T-helper 17 cell (primary cell): Measurements from ENCODE around the gene VAT1. TPM values are rescaled to one million over a fixed set of nuclear protein-coding genes. Genes with fewer than 3 reads are reported as not detected.
"Not testable (repeated sequence)": the region's sequence is repeated elsewhere in the genome, so short reads cannot be mapped to it uniquely, and the experiment has no call there.

ENCODE experiments used
- ATAC-seq: fragments of 150-1000 bp; cut with Tn5 transposase; 2 replicates; pipeline ENCODE4 v1.10.0; 2021; ENCODE audit warnings: mild to moderate bottlenecking, moderate library complexity
- DNase-seq, 3 donors: peaks; one replicate each; pipeline versions ENCODE4 v3.0.0 to v3.0.0-alpha.2; 2020 to 2021
- H3K9me3 ChIP-seq: one replicate; pipeline ENCODE4 v1.7.0; 2013; ENCODE audit warnings: low read length, mild to moderate bottlenecking; ENCODE audit not compliant: control insufficient read depth, poor library complexity, severe bottlenecking
- H3K27ac Mint-ChIP-seq: one replicate; pipeline ENCODE4 v1.8.0; 2022; ENCODE audit warnings: mild to moderate bottlenecking, moderate library complexity, mixed read lengths
- H3K27me3 Mint-ChIP-seq: one replicate; pipeline ENCODE4 v1.8.0; 2022; ENCODE audit warnings: mixed read lengths
- H3K36me3 Mint-ChIP-seq: one replicate; pipeline ENCODE4 v1.8.0; 2022; ENCODE audit warnings: low read depth, mixed read lengths
- H3K4me1 Mint-ChIP-seq: one replicate; pipeline ENCODE4 v1.8.0; 2022; ENCODE audit warnings: mild to moderate bottlenecking, mixed read lengths
- H3K4me3 Mint-ChIP-seq: one replicate; pipeline ENCODE4 v1.8.0; 2022; ENCODE audit warnings: mild to moderate bottlenecking, moderate library complexity, mixed read lengths
- total RNA-seq, 4 donors: library from RNA in 2 of 4; stranded (reverse) in 2 of 4; gene quantifications; one replicate each; pipeline ENCODE4 v1.2.3 and lab custom pipeline; 2022 to 2026

The VAT1 gene
- total RNA-seq, 2 donors from 2014 or later: 26.0 to 29.3 TPM

DNA sequence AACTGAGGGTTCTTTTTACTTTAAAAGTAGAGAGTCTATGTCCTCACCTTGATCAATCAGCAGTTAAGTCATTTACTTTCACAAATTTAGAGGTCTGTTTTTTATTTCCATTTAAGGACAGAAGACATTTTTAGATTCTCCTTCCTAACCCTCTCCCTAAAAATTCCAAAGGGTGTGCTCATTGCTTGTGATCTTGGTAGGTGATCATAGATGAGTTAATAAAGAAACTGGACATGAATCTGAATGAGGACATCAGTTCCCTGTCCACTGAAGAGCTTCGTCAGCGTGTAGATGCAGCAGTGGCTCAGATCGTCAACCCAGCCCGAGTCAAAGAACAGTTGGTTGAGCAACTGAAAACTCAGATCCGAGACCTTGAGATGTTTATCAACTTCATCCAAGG lies 33.0 kb downstream of the VAT1 start:
- ATAC-seq (no peak), DNase-seq (no peak)
- no peak overlapping the region for H3K27ac Mint-ChIP-seq
- H3K36me3 Mint-ChIP-seq: peaks cover 5% of the 10 kb centered on the region
- no peak overlapping the region for H3K4me3 Mint-ChIP-seq
- H3K27me3 Mint-ChIP-seq: no peaks in the 10 kb centered on the region
- no peaks in the 10 kb centered on the region for H3K9me3 ChIP-seq
- peaks cover 3% of the 10 kb centered on the region for H3K4me1 Mint-ChIP-seq

- Mint-ChIP-seq H3K4me3 (no peak overlapping the region), H3K27ac (no peak overlapping the region), H3K4me1 (peaks cover 17% of the 10 kb centered on the region), H3K36me3 (peaks cover under 1% of the 10 kb centered on the region), H3K27me3 (no peaks in the 10 kb centered on the region)
- no peak for DNase-seq
- ATAC-seq: no peak
- H3K9me3 ChIP-seq: no peaks in the 10 kb centered on the region
Observed at GRCh38 chr17:42985225-42985624, 37.0 kb downstream of the VAT1 start.

GRCh38 chr17:42982266-42982665 lies 39.9 kb downstream of the VAT1 start:
- no peak for ATAC-seq
- Mint-ChIP-seq H3K4me1 (peaks cover 25% of the 10 kb centered on the region), H3K27ac (peak overlapping the region; percentile 93), H3K27me3 (no peaks in the 10 kb centered on the region), H3K4me3 (peak overlapping the region; percentile 99), H3K36me3 (no peaks in the 10 kb centered on the region)
- no peak for DNase-seq
- no peaks in the 10 kb centered on the region for H3K9me3 ChIP-seq

DNA sequence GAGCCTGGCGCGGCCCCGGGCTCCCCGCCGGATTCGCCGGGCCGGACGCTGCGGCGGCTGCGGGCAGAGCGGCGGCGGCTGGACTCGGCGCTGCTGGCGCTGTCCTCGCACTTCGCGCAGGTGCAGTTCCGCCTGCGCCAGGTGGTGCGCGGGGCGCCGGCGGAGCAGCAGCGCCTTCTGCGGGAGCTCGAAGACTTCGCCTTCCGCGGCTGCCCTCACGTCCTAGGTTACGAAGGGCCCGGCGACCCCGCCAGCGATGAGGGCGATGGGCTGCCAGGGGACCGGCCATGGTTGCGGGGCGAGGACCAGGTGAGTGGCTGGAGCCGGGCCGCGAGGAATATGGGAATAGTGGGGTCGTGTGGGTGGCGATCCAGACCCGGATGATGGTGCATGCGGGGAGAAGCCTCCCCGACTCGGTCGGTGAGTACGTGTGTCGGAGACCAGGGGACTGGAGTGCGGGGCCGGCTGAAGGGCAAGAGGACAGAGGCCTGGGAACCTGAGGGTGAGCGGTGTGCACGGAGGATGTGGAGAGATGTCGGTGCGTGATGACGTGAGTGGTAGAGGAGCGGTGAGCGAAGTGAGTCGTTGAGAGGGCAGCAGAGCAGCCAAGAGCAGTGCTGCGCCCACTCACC lies 41.3 kb downstream of the VAT1 start:
- Mint-ChIP-seq H3K27me3 (no peaks in the 10 kb centered on the region), H3K27ac (peak overlapping the region; percentile 93), H3K36me3 (no peaks in the 10 kb centered on the region), H3K4me1 (peaks cover 25% of the 10 kb centered on the region), H3K4me3 (peak overlapping the region; percentile 99)
- no peaks in the 10 kb centered on the region for H3K9me3 ChIP-seq
- DNase-seq (peak; percentile 41 to 45 (median 45)), ATAC-seq (peak; percentile 77)

DNA sequence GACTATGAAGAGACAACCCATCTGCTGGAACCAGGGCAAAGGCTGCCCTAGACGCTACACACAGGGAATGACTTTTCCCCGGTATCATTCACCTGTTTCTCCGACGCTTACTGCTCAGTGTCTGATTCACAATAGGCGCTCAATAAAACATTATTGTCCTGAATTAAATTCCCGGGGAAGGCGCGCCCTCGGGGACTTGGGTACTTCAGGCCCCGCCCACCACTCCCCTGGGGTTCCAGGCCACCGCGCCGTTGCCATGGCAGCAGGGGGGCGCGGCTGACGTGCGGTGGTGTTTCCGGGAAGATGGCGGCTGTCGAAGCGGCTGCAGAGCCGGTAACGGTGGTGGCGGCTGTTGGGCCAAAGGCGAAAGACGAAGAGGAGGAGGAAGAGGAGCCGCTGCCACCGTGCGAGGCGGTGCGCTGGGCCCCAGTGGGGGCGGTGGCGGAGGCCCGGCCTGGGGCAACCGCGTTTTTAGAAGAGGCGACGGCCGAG lies 41.9 kb downstream of the VAT1 start, which contains the start of gene RUNDC1:
Gene RUNDC1 (plus strand): TSS at position 292 of the 492 bp plus-strand sequence. CDS start 12 bp downstream, at position 304.
- Mint-ChIP-seq H3K27ac (peak within 1 kb of the TSS; percentile 93), H3K4me1 (peaks cover 25% of the 10 kb centered on the region), H3K27me3 (no peaks in the 10 kb centered on the region), H3K4me3 (peak within 1 kb of the TSS; percentile 99), H3K36me3 (no peaks in the 10 kb centered on the region)
- ATAC-seq: peak; percentile 91
- no peaks in the 10 kb centered on the region for H3K9me3 ChIP-seq
- DNase-seq: peak; percentile 86 to 89 (median 87)

DNA sequence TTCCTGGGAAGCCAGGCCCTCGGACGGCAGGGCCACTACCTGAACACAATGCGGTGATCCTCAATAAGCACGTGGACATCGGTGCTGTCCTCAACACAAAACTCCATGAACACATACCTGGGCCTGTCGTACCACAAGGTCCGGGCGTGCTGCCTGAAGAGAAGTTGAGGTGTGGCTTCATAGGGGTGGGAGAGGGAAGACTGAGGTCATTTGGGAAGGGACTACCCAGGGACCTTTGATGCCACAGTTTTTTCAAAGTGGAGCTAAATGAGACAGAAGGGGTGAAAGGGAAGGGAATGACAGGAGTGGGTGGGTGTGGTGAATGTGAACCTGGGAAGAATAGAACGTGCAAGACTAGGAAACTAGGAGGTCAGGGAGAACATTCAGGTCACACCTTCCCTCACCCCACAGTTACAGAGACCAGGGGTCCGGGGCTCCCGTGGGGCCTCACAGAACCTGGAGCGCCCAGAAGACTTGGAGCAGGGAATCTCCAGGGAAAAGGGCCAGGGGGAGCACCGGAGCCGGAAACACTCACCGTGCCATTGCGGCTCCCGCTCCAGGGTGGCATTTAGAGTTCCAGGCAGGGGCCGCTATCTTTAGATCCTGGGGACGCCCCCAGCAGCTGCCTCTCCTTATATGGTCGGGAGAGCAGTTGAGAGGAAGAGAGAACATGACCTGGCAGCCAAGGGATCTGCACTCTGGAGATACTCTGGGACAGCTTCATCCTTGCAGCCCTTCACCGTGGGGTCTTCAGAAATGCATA lies 42.5 kb downstream of the VAT1 start, which contains the start of gene PTGES3L:
Gene PTGES3L (minus strand): TSS at position 570 of the 763 bp plus-strand sequence. CDS start 27 bp downstream, at position 543.
- H3K4me1 Mint-ChIP-seq: peaks cover 23% of the 10 kb centered on the region
- peak within 1 kb of the TSS; percentile 93 for H3K27ac Mint-ChIP-seq
- peak within 1 kb of the TSS; percentile 99 for H3K4me3 Mint-ChIP-seq
- H3K9me3 ChIP-seq: no peaks in the 10 kb centered on the region
- no peaks in the 10 kb centered on the region for H3K27me3 Mint-ChIP-seq
- H3K36me3 Mint-ChIP-seq: no peaks in the 10 kb centered on the region
- ATAC-seq (peak; percentile 34), DNase-seq (peak in 1 of 3 donors; percentile 10)

DNA sequence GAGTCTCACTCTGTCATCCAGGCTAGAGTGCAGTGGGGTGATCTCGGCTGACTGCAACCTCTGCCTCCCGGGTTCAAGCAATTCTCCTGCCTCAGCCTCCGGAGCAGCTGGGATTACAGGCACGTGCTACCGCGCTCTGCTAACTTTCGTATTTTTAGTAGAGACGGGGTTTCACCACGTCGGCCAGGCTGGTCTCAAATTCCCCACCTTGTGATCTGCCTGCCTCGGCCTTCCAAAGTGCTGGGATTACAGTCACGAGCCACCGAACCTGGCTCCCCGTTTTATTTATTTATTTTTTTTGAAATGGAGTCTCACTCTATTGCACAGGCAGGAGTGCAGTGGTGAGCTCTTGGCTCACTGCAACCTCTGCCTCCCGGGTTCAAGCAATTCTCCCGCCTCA lies 46.5 kb downstream of the VAT1 start:
- DNase-seq, ATAC-seq, H3K9me3 ChIP-seq, H3K27me3 Mint-ChIP-seq, H3K4me3 Mint-ChIP-seq, H3K36me3 Mint-ChIP-seq: not testable (repeated sequence)
- peaks cover 13% of the 10 kb centered on the region for H3K4me1 Mint-ChIP-seq
- H3K27ac Mint-ChIP-seq: peak overlapping the region; percentile 27

DNA sequence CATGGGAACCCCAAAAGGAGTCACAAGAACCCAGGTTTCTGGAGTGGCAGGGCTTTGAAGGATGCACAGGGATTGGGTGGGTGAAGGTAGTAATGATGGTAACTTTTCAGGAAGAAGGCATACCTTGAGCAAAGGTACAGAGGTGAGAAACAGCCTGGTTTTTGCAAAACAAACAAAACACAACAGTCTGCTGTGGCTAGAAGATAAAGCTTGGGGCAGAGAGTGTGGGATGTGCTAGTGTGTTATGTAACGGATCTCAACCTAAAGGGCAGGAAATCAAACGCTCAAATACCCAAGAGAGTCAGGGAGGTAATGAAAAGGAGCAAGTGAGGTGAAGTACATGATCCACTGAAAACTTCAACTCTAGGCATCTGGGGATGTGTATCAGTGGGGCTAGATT lies 46.9 kb downstream of the VAT1 start:
- peaks cover 11% of the 10 kb centered on the region for H3K4me1 Mint-ChIP-seq
- DNase-seq (no peak), ATAC-seq (no peak)
- no peaks in the 10 kb centered on the region for H3K9me3 ChIP-seq
- no peaks in the 10 kb centered on the region for H3K36me3 Mint-ChIP-seq
- H3K27ac Mint-ChIP-seq: no peak overlapping the region
- H3K4me3 Mint-ChIP-seq: no peak overlapping the region
- H3K27me3 Mint-ChIP-seq: no peaks in the 10 kb centered on the region

DNA sequence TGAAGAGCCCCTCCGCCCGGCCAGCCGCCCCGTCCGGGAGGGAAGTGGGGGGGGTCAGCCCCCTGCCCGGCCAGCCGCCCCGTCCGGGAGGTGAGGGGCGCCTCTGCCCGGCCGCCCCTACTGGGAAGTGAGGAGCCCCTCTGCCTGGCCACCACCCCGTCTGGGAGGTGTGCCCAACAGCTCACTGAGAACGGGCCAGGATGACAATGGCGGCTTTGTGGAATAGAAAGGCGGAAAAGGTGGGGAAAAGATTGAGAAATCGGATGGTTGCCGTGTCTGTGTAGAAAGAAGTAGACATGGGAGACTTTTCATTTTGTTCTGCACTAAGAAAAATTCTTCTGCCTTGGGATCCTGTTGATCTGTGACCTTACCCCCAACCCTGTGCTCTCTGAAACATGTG lies 48.9 kb downstream of the VAT1 start:
- not testable (repeated sequence) for H3K27me3 Mint-ChIP-seq, H3K27ac Mint-ChIP-seq, ATAC-seq, H3K9me3 ChIP-seq, DNase-seq, H3K4me3 Mint-ChIP-seq, H3K4me1 Mint-ChIP-seq, H3K36me3 Mint-ChIP-seq

DNA sequence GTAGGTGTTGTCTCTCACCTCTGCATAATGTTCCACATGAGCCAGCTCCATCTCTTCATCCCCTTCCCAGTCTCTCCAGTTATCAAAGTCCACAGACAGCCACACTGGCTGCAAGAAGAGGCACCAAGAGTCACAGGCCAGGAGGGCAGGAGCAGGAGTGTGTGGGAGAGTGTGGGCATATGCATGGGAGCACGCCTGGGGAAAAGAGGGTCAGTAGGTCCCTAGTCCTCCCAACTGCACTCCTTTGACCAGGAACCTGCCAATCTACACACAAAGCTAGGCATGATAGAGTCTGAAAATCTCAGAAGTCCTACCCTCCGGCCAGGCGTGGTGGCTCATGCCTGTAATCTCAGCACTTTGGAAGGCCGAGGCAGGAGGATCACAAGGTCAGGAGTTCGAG lies 50.6 kb downstream of the VAT1 start:
- no peaks in the 10 kb centered on the region for H3K9me3 ChIP-seq
- Mint-ChIP-seq H3K4me1 (peaks cover 3% of the 10 kb centered on the region), H3K27me3 (no peaks in the 10 kb centered on the region), H3K4me3 (no peak overlapping the region), H3K36me3 (no peaks in the 10 kb centered on the region), H3K27ac (no peak overlapping the region)
- DNase-seq (no peak), ATAC-seq (no peak)

DNA sequence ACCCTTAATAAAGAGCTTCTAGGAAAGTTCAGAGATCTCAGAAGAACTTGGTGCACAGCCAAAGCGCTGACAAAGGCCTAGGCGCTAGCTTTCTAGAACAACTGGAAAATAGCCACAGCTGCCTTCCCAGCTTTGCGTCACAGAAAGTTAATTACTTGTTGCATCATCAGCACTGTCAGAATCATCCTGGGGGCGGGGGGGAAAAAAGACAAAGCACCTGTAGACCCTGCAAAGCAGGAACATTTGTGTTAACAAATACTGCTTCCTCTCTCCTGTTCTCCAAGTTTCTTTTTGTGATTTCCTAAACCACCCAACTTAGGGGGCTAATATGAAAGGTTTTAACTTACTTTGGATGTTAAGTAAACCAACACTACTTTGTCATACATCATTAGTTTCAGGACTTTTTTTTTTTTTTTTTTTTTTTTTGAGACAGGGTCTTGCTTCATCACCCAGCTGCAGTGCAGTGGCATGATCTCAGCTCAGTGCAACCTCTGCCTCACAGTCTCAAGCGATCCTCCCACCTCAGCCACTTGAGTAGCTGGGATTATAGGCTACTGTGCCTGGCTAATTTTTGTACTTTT lies 53.1 kb downstream of the VAT1 start:
- no peak overlapping the region for H3K4me3 Mint-ChIP-seq
- no peak for ATAC-seq

DNA sequence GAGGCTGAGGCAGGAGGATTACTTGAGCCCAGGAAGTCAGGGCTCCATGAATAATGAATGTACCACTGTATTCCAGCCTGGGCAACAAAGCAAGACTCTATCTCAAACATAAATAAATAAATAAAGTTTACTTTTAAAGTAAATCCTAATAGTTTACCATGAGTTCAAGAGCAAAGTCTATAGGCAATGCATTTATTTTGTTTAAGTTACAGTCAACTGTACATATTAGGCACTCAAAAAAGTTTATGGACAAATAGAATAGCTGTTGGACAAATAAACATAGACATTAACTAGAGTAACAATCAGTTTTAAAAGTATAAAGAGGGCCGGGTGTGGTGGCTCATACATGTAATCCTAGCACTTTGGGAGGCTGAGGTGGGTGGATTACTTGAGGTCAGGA lies 54.3 kb downstream of the VAT1 start:
- no peak for DNase-seq

More for the DNA sequence above, 53.1 kb downstream of the VAT1 start:
- H3K27me3 Mint-ChIP-seq: no peaks in the 10 kb centered on the region
- no peaks in the 10 kb centered on the region for H3K9me3 ChIP-seq
- peaks cover 9% of the 10 kb centered on the region for H3K4me1 Mint-ChIP-seq
- H3K27ac Mint-ChIP-seq: no peak overlapping the region
- peaks cover 2% of the 10 kb centered on the region for H3K36me3 Mint-ChIP-seq
- no peak for DNase-seq

More for the DNA sequence above, 54.3 kb downstream of the VAT1 start:
- ATAC-seq: no peak
- Mint-ChIP-seq H3K36me3 (peaks cover 2% of the 10 kb centered on the region), H3K27ac (no peak overlapping the region), H3K4me3 (no peak overlapping the region), H3K4me1 (peaks cover 14% of the 10 kb centered on the region), H3K27me3 (no peaks in the 10 kb centered on the region)
- H3K9me3 ChIP-seq: no peaks in the 10 kb centered on the region
